ENCODE data around the gene RXFP1.

Gene RXFP1

GRCh38 chr4:158544141-158544540, 22.5 kb downstream of the RXFP1 start:
- no peak for DNase-seq

- no peak for DNase-seq
These were observed 31.7 kb downstream of the RXFP1 start for GRCh38 chr4:158553364-158553763.

GRCh38 chr4:158560284-158560683, 38.6 kb downstream of the RXFP1 start:
- DNase-seq = no peak

GRCh38 chr4:158566860-158567259, 45.2 kb downstream of the RXFP1 start:
- no peak for DNase-seq

GRCh38 chr4:158571736-158572135, 50.1 kb downstream of the RXFP1 start:
- DNase-seq = no peak

- no peak for DNase-seq
These were observed 50.9 kb downstream of the RXFP1 start for GRCh38 chr4:158572608-158573007.

- no peak for DNase-seq
These were observed 56.8 kb downstream of the RXFP1 start for GRCh38 chr4:158578476-158578875.

GRCh38 chr4:158580064-158580463, 58.4 kb downstream of the RXFP1 start:
- no peak for DNase-seq

- DNase-seq = no peak
These were observed 59.5 kb downstream of the RXFP1 start for GRCh38 chr4:158581161-158581560.

GRCh38 chr4:158586881-158587280, 65.2 kb downstream of the RXFP1 start:
- no peak for DNase-seq

- no peak for DNase-seq
These were observed 66.6 kb downstream of the RXFP1 start for GRCh38 chr4:158588285-158588684.

- no peak for DNase-seq
These were observed 67.1 kb downstream of the RXFP1 start for GRCh38 chr4:158588777-158589176.

- DNase-seq = no peak
These were observed 68.6 kb downstream of the RXFP1 start for GRCh38 chr4:158590306-158590705.

GRCh38 chr4:158590824-158591223, 69.1 kb downstream of the RXFP1 start:
- DNase-seq = no peak

- DNase-seq = no peak
These were observed 76.4 kb downstream of the RXFP1 start for GRCh38 chr4:158597879-158598596.

- DNase-seq = no peak
These were observed 77.5 kb downstream of the RXFP1 start for GRCh38 chr4:158599150-158599549.

- no peak for DNase-seq
These were observed 78.2 kb downstream of the RXFP1 start for GRCh38 chr4:158599765-158600498.

GRCh38 chr4:158604369-158604768, 82.7 kb downstream of the RXFP1 start:
- DNase-seq = no peak

- DNase-seq = no peak
These were observed 83.7 kb downstream of the RXFP1 start for GRCh38 chr4:158605393-158605792.

GRCh38 chr4:158606969-158607368, 85.3 kb downstream of the RXFP1 start:
- no peak for DNase-seq

GRCh38 chr4:158609116-158609515, 87.4 kb downstream of the RXFP1 start:
- no peak for DNase-seq

- DNase-seq = no peak
These were observed 89.1 kb downstream of the RXFP1 start for GRCh38 chr4:158610790-158611189.

- no peak for DNase-seq
These were observed 91.4 kb downstream of the RXFP1 start for GRCh38 chr4:158613046-158613445.

GRCh38 chr4:158617956-158618355, 96.3 kb downstream of the RXFP1 start:
- DNase-seq = no peak

- no peak for DNase-seq
These were observed 100.0 kb downstream of the RXFP1 start for GRCh38 chr4:158621729-158622128.
